GM21528 (cell line): Measurements from ENCODE around the gene DPYSL3.
"Not testable (repeated sequence)": the region's sequence is repeated elsewhere in the genome, so short reads cannot be mapped to it uniquely, and the experiment has no call there.

Experiments used
- ATAC-seq: cut with Tn5 transposase; IDR thresholded peaks from one replicate; pipeline ENCODE4 v1.9.1; 2021; ENCODE audit warnings: mild to moderate bottlenecking, moderate library complexity; ENCODE audit not compliant: unreplicated experiment, low FRiP score

The DPYSL3 gene

GRCh38 chr5:147381555-147381954 is 128.3 kb downstream of the DPYSL3 start:
- no peak for ATAC-seq

DNA sequence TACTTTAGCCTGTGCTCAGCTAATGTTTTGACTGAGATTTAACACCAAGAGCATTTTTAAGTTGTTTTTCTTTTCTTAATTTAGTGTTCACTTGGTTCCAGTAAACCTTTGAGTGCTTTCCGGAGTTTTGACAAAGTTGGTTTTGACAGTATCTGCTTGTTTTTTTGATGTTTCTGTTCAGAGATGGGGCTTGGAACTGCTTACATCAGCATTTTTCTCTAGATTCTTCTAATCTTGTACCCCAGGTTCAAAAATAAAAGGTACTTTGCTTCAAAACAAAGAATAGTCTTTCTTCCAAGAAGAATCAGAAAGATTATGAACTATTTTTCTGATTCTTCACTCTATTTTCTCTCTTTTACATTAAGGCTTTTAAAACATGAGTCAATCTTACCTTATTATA is 132.2 kb downstream of the DPYSL3 start:
- ATAC-seq, result no peak

DNA sequence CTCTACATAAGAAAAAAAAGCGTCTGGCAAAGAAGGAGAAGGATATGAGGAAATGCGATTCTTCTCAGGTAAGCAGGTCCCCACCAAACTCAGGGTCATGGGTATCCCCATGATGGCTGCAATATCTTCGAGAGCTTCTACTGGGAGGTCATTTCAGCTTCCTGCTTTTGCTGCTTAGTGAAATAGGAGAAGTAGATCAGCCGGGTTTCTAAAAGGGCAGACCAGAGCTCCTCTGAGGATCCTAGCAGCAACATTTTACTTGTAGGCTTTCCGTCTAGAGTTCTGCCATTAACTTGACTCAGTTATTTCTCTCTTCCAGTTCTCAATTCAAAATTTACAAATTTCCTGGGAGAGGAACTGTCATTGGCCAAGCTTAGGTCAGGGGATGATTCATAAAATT is 134.7 kb downstream of the DPYSL3 start:
- ATAC-seq, result no peak

- ATAC-seq, result no peak
Measured at GRCh38 chr5:147373328-147373727, 136.5 kb downstream of the DPYSL3 start.

GRCh38 chr5:147372191-147372590 is 137.7 kb downstream of the DPYSL3 start:
- ATAC-seq, result no peak

GRCh38 chr5:147371290-147371689 is 138.6 kb downstream of the DPYSL3 start:
- no peak for ATAC-seq

GRCh38 chr5:147369742-147370374 is 140.0 kb downstream of the DPYSL3 start:
- no peak for ATAC-seq

DNA sequence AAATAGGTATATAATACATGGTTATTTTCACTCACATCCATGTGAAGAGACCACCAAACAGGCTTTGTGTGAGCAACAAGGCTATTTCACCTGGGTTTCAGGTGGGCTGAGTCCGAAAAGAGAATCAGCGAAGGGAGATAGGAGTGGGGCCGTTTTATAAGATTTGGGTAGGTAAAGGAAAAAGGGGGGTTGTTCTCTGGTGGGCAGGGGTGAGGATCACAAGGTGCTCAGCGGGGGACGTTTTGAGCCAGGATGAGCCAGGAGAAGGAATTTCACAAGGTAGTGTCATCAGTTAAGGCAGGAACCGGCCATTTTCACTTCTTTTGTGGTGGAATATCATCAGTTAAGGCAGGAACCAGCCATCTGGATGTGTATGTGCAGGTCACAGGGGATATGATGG is 142.5 kb downstream of the DPYSL3 start:
- ATAC-seq, result not testable (repeated sequence)

DNA sequence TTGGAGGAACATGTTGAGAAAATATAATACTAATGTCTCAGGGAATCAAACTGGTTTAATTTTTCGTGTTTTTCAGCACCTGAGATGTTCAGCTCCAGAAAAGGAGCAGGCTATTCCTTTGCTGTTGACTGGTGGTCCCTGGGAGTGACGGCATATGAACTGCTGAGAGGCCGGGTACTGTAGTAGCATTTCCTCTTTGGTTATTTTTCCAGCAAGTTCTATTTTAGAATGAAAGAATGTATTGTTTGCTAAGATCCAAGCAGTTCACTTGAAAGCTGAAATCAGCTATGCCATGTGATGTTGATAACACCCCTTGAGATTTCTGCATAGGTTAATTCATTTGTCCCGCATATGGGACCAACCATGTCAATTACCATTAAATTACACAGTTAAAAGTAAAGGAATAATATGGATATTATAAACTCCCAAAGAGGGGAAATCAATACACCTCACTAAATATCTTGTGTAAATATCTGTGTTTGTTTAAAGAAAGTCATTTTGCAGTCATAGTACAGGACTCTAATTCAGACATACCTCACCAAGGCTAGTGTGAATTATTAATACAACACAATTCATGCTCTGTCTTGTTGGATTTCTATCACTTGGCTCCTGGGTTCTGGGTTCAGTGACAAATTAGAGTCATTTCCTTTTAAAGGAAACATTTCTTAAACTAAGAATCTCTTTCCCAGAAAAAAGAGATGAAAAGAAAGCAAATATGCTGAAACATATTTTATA is 148.3 kb downstream of the DPYSL3 start:
- no peak for ATAC-seq

GRCh38 chr5:147360816-147361215 is 149.1 kb downstream of the DPYSL3 start:
- no peak for ATAC-seq

GRCh38 chr5:147359581-147359980 is 150.3 kb downstream of the DPYSL3 start:
- no peak for ATAC-seq

DNA sequence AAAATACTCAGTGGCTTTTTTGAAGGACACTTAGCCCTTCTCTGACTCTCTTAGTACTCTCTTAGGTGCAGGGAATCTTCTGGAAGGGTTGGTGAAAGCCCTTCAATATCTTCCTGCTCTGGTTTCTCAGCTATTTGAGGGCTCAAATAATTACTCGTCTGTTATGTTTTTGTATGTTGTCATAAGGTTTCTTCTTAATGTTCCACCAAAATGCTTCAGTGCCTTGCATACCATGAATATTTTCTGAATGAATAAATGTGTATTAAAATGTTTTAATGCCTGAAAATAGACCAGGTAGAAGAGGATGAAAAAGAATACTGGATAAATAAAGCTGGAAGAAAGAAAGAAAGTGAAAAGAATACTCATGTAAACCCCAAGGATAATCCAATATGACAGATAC is 150.8 kb downstream of the DPYSL3 start:
- no peak for ATAC-seq

DNA sequence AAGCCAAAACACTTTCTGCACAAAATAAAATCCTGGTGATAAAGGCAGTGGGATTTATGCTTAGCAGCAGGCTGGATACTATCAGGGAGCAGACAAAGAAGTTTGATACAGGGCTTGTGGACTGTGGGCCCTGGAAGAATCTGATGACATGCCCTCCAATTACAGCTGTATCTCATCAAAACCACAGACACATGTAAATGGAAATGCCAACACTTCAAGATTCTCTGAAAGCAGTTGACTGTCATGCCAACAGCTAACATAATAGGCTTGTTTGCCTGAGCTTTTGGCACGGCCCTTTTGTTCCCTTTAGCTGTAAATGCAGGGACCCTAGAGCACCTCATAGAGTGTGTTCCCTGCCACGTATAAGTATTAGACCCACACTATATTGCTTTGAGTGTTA is 160.6 kb downstream of the DPYSL3 start:
- ATAC-seq, result no peak

- no peak for ATAC-seq
Measured at GRCh38 chr5:147348451-147348850, 161.4 kb downstream of the DPYSL3 start.

GRCh38 chr5:147348046-147348445 is 161.8 kb downstream of the DPYSL3 start:
- no peak for ATAC-seq

DNA sequence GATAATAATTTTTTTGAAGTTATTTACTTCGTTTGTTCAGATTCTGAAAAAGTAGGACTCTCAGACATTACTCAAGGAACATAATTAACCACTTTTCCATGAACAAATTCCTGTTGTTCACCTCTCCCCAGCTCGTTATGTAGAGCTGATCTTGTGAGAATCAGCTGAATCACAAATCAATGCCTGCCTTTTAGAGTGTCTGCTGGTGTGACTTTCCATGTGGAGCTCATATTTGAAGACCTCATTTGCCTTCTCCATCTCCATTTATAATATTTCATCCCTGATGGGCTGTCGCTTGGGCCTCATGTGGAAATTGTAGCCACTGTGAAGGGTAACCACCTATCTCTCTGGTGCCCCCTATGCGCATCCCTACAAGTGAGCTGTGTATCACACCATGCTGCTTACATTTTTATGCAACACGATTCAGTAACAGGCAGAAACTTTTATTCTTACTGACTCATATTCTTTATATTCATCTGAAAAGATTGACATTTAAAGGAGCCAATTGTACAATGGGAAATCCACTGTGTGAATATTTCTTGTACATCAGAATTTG is 163.8 kb downstream of the DPYSL3 start:
- no peak for ATAC-seq

GRCh38 chr5:147344861-147345260 is 165.0 kb downstream of the DPYSL3 start:
- no peak for ATAC-seq

- ATAC-seq, result no peak
Measured at GRCh38 chr5:147341345-147341744, 168.5 kb downstream of the DPYSL3 start.

GRCh38 chr5:147340941-147341340 is 168.9 kb downstream of the DPYSL3 start:
- ATAC-seq, result no peak
